WTC11 (cell line): ENCODE measurements around the gene AZIN2. TPM values are rescaled to one million over a fixed set of nuclear protein-coding genes. Genes with fewer than 3 reads are reported as not detected.

Experiments
- ATAC-seq: fragments of 200-7000 bp; cut with Tn5 transposase; 2 replicates; pipeline ENCODE4 v1.10.0; 2021; ENCODE audit warnings: mild to moderate bottlenecking, moderate library complexity
- CTCF ChIA-PET: fragments of 300-600 bp; sonication (Branson Sonifier 250); formaldehyde crosslinking; loops from one replicate; lab custom pipeline; 2021; ENCODE audit warnings: antibody characterized with exemption; lab: Charles Lee
- POLR2A ChIA-PET: fragments of 350-600 bp; sonication (Branson Sonifier 250); formaldehyde crosslinking; loops from one replicate; lab custom pipeline; 2021; ENCODE audit warnings: antibody characterized with exemption; lab: Charles Lee
- DNase-seq: peaks from one replicate; pipeline ENCODE4 v3.0.0; 2021; ENCODE audit warnings: low spot score
- H3K27ac Mint-ChIP-seq: 2 replicates; pipeline ENCODE4 v1.8.0; 2021; ENCODE audit warnings: mixed read lengths
- H3K27me3 Mint-ChIP-seq: 2 replicates; pipeline ENCODE4 v1.8.0; 2021; ENCODE audit warnings: low read depth, mild to moderate bottlenecking, moderate library complexity, mixed read lengths
- H3K36me3 Mint-ChIP-seq: 2 replicates; pipeline ENCODE4 v1.8.0; 2021; ENCODE audit warnings: mixed read lengths
- H3K4me1 Mint-ChIP-seq: 2 replicates; pipeline ENCODE4 v1.8.0; 2022; ENCODE audit warnings: mixed read lengths
- H3K4me3 Mint-ChIP-seq: 2 replicates; pipeline ENCODE4 v1.8.0; 2021; ENCODE audit warnings: mild to moderate bottlenecking, moderate library complexity, mixed read lengths
- H3K9me3 Mint-ChIP-seq: 2 replicates; pipeline ENCODE4 v1.8.0; 2021; ENCODE audit warnings: mixed read lengths
- ATF1 ChIP-seq: sonication (generic); formaldehyde crosslinking; IDR thresholded peaks from 2 replicates; pipeline ENCODE4 v1.8.1; 2023; ENCODE audit warnings: mild to moderate bottlenecking, moderate library complexity, missing genetic modification reagents
- E2F1 ChIP-seq: sonication (generic); formaldehyde crosslinking; IDR thresholded peaks from 2 replicates; pipeline ENCODE4 v1.8.0; 2022; ENCODE audit warnings: mild to moderate bottlenecking, missing genetic modification reagents
- E2F5 ChIP-seq: sonication (generic); formaldehyde crosslinking; IDR thresholded peaks from 2 replicates; pipeline ENCODE4 v1.8.1; 2022; ENCODE audit warnings: mild to moderate bottlenecking, moderate library complexity, missing genetic modification reagents
- ERG ChIP-seq: fragments of 250-450 bp; sonication (Bioruptor Pico); IDR thresholded peaks from 2 replicates; pipeline ENCODE4 v1.8.0; 2021; ENCODE audit warnings: mild to moderate bottlenecking
- GABPB1 ChIP-seq: sonication (generic); formaldehyde crosslinking; IDR thresholded peaks from 2 replicates; pipeline ENCODE4 v1.8.1; 2023; ENCODE audit warnings: mild to moderate bottlenecking, missing genetic modification reagents
- JUN ChIP-seq: sonication (generic); formaldehyde crosslinking; IDR thresholded peaks from 2 replicates; pipeline ENCODE4 v1.8.0; 2023; ENCODE audit warnings: mild to moderate bottlenecking, missing genetic modification reagents
- MXD4 ChIP-seq: fragments of 250-450 bp; sonication (Bioruptor Pico); IDR thresholded peaks from 2 replicates; pipeline ENCODE4 v1.8.0; 2021; ENCODE audit warnings: mild to moderate bottlenecking, moderate library complexity, borderline replicate concordance
- MYBL2 ChIP-seq: sonication (generic); formaldehyde crosslinking; IDR thresholded peaks from 2 replicates; pipeline ENCODE4 v1.8.1; 2023; ENCODE audit warnings: mild to moderate bottlenecking, moderate library complexity, missing genetic modification reagents
- RELA ChIP-seq: sonication (generic); formaldehyde crosslinking; IDR thresholded peaks from 2 replicates; pipeline ENCODE4 v1.8.1; 2022; ENCODE audit warnings: missing genetic modification reagents, mild to moderate bottlenecking, borderline replicate concordance
- RORB ChIP-seq: fragments of 250-450 bp; sonication (Bioruptor Pico); IDR thresholded peaks from 2 replicates; pipeline ENCODE4 v1.9.0; 2021; ENCODE audit warnings: mild to moderate bottlenecking
- SMAD3 ChIP-seq: sonication (generic); formaldehyde crosslinking; IDR thresholded peaks from 2 replicates; pipeline ENCODE4 v1.8.0; 2022; ENCODE audit warnings: missing genetic modification reagents, mild to moderate bottlenecking, borderline replicate concordance
- SOX15 ChIP-seq: fragments of 250-450 bp; sonication (Bioruptor Pico); IDR thresholded peaks from 2 replicates; pipeline ENCODE4 v1.9.0; 2021; ENCODE audit warnings: mild to moderate bottlenecking
- SP1 ChIP-seq: sonication (generic); formaldehyde crosslinking; conservative IDR thresholded peaks from 2 replicates; pipeline ENCODE4 v1.8.1; 2022; ENCODE audit warnings: missing genetic modification reagents
- ZBTB21 ChIP-seq: sonication (generic); formaldehyde crosslinking; IDR thresholded peaks from 2 replicates; pipeline ENCODE4 v1.8.1; 2023; ENCODE audit warnings: mild to moderate bottlenecking, missing genetic modification reagents, borderline replicate concordance
- ZNF416 ChIP-seq: fragments of 250-450 bp; sonication (Bioruptor Pico); IDR thresholded peaks from 2 replicates; pipeline ENCODE4 v1.9.0; 2021; ENCODE audit warnings: mild to moderate bottlenecking, inconsistent platforms
- ZNF532 ChIP-seq: fragments of 250-450 bp; sonication (Bioruptor Pico); IDR thresholded peaks from 2 replicates; pipeline ENCODE4 v1.9.0; 2021; ENCODE audit warnings: mild to moderate bottlenecking, borderline replicate concordance
- total RNA-seq: library from RNA; stranded (reverse); gene quantifications from 3 replicates; pipeline ENCODE4 v1.2.3, GENCODE V29; 2021
- TF ChIP-seq, protein P1 (sequence below): sonication (generic); formaldehyde crosslinking; IDR thresholded peaks from 2 replicates; pipeline ENCODE4 v1.8.0; 2023; ENCODE audit warnings: mild to moderate bottlenecking, missing genetic modification reagents
- TF ChIP-seq, protein P2 (sequence below): sonication (generic); formaldehyde crosslinking; IDR thresholded peaks from 2 replicates; pipeline ENCODE4 v1.8.1; 2023; ENCODE audit warnings: mild to moderate bottlenecking, missing genetic modification reagents, moderate library complexity
- TF ChIP-seq, protein P3 (sequence below): sonication (generic); formaldehyde crosslinking; IDR thresholded peaks from 2 replicates; pipeline ENCODE4 v1.8.1; 2022; ENCODE audit warnings: low read depth, missing genetic modification reagents, borderline replicate concordance

The AZIN2 gene
- total RNA-seq, 1 experiment from 2014 or later = 1.7 TPM

GRCh38 chr1:33158366-33158765 is 77.4 kb downstream of the AZIN2 start:
- POLR2A ChIA-PET = no interaction called here

More at GRCh38 chr1:33158366-33158765, 77.4 kb downstream of the AZIN2 start:
- H3K9me3 Mint-ChIP-seq = no peaks in the 10 kb centered on the region
- DNase-seq (no peak), ATAC-seq (no peak)
- CTCF ChIA-PET = no interaction called here
- H3K27me3 Mint-ChIP-seq = peaks cover 3% of the 10 kb centered on the region; the same call in 1 of the 2 replicates
- no peak overlapping the region for H3K4me3 Mint-ChIP-seq
- H3K27ac Mint-ChIP-seq = no peak overlapping the region
- no peak for TF ChIP-seq E2F1
- no peak for TF ChIP-seq ATF1 (CRISPR knock-in tag)
- no peak for TF ChIP-seq E2F5 (CRISPR knock-in tag)
- no peak for TF ChIP-seq SMAD3
- TF ChIP-seq, protein P1, sequence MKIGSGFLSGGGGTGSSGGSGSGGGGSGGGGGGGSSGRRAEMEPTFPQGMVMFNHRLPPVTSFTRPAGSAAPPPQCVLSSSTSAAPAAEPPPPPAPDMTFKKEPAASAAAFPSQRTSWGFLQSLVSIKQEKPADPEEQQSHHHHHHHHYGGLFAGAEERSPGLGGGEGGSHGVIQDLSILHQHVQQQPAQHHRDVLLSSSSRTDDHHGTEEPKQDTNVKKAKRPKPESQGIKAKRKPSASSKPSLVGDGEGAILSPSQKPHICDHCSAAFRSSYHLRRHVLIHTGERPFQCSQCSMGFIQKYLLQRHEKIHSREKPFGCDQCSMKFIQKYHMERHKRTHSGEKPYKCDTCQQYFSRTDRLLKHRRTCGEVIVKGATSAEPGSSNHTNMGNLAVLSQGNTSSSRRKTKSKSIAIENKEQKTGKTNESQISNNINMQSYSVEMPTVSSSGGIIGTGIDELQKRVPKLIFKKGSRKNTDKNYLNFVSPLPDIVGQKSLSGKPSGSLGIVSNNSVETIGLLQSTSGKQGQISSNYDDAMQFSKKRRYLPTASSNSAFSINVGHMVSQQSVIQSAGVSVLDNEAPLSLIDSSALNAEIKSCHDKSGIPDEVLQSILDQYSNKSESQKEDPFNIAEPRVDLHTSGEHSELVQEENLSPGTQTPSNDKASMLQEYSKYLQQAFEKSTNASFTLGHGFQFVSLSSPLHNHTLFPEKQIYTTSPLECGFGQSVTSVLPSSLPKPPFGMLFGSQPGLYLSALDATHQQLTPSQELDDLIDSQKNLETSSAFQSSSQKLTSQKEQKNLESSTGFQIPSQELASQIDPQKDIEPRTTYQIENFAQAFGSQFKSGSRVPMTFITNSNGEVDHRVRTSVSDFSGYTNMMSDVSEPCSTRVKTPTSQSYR (CRISPR knock-in tag) = no peak
- TF ChIP-seq JUN (CRISPR knock-in tag) = no peak
- no peak for TF ChIP-seq GABPB1 (CRISPR knock-in tag)
- TF ChIP-seq ZNF532 (CRISPR knock-in tag) = no peak
- TF ChIP-seq RORB (CRISPR knock-in tag) = no peak
- no peak for TF ChIP-seq SOX15 (CRISPR knock-in tag)
- no peak for TF ChIP-seq ZNF416
- TF ChIP-seq ZBTB21 = no peak
- TF ChIP-seq, protein P2, sequence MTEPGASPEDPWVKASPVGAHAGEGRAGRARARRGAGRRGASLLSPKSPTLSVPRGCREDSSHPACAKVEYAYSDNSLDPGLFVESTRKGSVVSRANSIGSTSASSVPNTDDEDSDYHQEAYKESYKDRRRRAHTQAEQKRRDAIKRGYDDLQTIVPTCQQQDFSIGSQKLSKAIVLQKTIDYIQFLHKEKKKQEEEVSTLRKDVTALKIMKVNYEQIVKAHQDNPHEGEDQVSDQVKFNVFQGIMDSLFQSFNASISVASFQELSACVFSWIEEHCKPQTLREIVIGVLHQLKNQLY (CRISPR knock-in tag) = no peak
- TF ChIP-seq, protein P3, sequence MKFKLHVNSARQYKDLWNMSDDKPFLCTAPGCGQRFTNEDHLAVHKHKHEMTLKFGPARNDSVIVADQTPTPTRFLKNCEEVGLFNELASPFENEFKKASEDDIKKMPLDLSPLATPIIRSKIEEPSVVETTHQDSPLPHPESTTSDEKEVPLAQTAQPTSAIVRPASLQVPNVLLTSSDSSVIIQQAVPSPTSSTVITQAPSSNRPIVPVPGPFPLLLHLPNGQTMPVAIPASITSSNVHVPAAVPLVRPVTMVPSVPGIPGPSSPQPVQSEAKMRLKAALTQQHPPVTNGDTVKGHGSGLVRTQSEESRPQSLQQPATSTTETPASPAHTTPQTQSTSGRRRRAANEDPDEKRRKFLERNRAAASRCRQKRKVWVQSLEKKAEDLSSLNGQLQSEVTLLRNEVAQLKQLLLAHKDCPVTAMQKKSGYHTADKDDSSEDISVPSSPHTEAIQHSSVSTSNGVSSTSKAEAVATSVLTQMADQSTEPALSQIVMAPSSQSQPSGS = no peak
- TF ChIP-seq ERG = no peak
- no peak for TF ChIP-seq MXD4 (CRISPR knock-in tag)
- no peak for TF ChIP-seq RELA (CRISPR knock-in tag)
- no peak for TF ChIP-seq MYBL2 (CRISPR knock-in tag)
- no peak for TF ChIP-seq SP1 (CRISPR knock-in tag)
- H3K4me1 Mint-ChIP-seq = peaks cover 37% of the 10 kb centered on the region
- peaks cover 19% of the 10 kb centered on the region for H3K36me3 Mint-ChIP-seq
